ENCODE data around the gene GFY. TPM values are rescaled to one million over a fixed set of nuclear protein-coding genes. Genes with fewer than 3 reads are reported as not detected.

GFY gene
- polyA plus RNA-seq, 3 donors, result not detected

DNA sequence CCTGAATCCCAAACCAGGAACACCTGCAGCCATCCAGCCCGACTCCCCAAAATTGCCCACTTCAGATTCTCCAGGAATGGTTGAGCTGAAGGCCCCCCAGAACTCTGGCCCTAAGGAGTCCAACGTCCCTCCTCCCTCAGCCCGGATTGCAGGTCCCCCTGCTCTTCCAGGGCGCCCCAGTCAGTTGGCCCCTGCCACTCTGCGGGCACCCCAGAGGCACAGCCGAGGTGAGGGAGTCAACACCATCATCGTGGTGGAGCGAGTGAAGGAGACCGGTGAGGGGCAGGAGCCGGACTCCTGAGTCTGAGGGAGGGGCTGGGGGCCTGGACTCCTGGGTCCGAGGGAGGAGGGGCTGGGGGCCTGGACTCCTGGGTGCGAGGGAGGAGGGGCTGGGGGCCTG is 2.2 kb downstream of the GFY start:
- Mint-ChIP-seq H3K4me3 (peak overlapping the region in 1 of 2 donors; percentile 88), H3K9me3 (peaks cover 0 to 41% (median 22%) of the 10 kb centered on the region in 7 donors), H3K27me3 (ENCODE audit: low read depth in 3 of 3) (peaks cover 96 to 100% (median 97%) of the 10 kb centered on the region in 3 donors), H3K27ac (no peak overlapping the region), H3K4me1 (peaks cover 32% of the 10 kb centered on the region), H3K36me3 (peaks cover 0 to 23% of the 10 kb centered on the region in 2 donors)
- intact Hi-C loops (cut with micrococcal nuclease), result loop anchor here in 1 of 2 donors (10.0 kb wide), 1 partner anchor 53 kb away; no protein-coding TSS in a partner anchor
- Histone ChIP-seq H3K27me3 (ENCODE audit: control insufficient read depth in 2 of 2, insufficient read depth in 2 of 2, low read length in 2 of 2) (peaks cover 67 to 99% of the 10 kb centered on the region in 2 donors), H3K4me1 (ENCODE audit: control insufficient read depth in 1 of 2, insufficient read depth in 2 of 2, low read length in 2 of 2) (peaks cover 10 to 20% of the 10 kb centered on the region in 2 donors), H3K79me2 (ENCODE audit: insufficient read depth, low read length) (no peaks in the 10 kb centered on the region), H4K20me1 (ENCODE audit: insufficient read depth, low read length) (no peaks in the 10 kb centered on the region), H2AFZ (ENCODE audit: insufficient read depth, low read depth, low read length, poor library complexity, severe bottlenecking) (no peak overlapping the region), H3K9me3 (replicated peaks in 1 of 2; ENCODE audit: control insufficient read depth in 1 of 2, insufficient read depth in 1 of 2, low read length in 2 of 2) (peaks cover 7 to 51% of the 10 kb centered on the region in 2 donors), H3K4me2 (replicated peaks; ENCODE audit: extremely low read depth, low read length, poor library complexity, severe bottlenecking) (no peak overlapping the region), H3K9ac (ENCODE audit: insufficient read depth, low read length, poor library complexity, severe bottlenecking) (no peak overlapping the region), H3K4me3 (replicated peaks in 1 of 3; ENCODE audit: low read depth in 2 of 3, low read length in 3 of 3) (no peak overlapping the region), H3K27ac (ENCODE audit: low read depth in 1 of 2, low read length in 2 of 2) (no peak overlapping the region), H3K36me3 (replicated peaks in 1 of 2; ENCODE audit: control insufficient read depth in 1 of 2, insufficient read depth in 2 of 2, low read length in 2 of 2) (no peaks in the 10 kb centered on the region)
- TF ChIP-seq, protein P1, sequence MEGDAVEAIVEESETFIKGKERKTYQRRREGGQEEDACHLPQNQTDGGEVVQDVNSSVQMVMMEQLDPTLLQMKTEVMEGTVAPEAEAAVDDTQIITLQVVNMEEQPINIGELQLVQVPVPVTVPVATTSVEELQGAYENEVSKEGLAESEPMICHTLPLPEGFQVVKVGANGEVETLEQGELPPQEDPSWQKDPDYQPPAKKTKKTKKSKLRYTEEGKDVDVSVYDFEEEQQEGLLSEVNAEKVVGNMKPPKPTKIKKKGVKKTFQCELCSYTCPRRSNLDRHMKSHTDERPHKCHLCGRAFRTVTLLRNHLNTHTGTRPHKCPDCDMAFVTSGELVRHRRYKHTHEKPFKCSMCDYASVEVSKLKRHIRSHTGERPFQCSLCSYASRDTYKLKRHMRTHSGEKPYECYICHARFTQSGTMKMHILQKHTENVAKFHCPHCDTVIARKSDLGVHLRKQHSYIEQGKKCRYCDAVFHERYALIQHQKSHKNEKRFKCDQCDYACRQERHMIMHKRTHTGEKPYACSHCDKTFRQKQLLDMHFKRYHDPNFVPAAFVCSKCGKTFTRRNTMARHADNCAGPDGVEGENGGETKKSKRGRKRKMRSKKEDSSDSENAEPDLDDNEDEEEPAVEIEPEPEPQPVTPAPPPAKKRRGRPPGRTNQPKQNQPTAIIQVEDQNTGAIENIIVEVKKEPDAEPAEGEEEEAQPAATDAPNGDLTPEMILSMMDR (IDR thresholded peaks at IDR 0.05), result no peak
- 53% methylated on average over 7 of the region's 12 CpGs for WGBS (ENCODE audit: insufficient coverage)
- DNase-seq, result no peak

DNA sequence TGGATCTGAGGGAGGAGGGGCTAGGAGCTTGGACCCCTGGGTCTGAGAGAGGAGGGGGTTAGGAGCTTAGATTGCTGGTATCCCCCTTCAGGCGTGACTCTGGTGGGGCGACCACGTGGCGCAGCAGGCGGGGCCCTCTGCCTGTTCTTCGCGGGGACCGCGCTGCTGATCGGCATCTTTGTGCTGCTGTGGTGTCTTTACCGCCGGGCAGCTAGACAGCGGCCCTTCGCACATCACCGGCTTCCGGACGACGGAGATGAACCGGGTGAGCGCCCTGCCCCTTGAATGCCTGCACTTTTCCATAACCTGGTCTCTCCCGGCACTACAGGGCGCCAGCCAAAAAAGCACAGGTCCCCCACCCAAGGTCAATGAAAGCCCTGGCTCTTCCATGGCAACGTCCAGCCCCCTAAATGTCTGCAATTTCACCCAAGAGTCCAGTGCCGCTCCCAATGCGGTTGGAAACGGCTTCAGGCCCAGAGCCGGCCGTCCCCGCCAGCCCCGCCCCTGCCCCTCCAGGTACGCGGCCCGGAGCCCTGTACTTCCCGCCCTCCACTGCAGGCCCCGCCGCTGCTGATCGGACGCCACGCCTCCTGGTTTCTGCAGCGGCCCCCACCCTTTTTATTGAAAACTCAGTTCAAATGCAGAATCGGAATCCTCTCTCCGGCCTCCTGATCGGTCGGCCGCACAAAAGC is 2.8 kb downstream of the GFY start:
- DNase-seq, result no peak
- H3K79me2 ChIP-seq (ENCODE audit: insufficient read depth, low read length), result no peaks in the 10 kb centered on the region
- peak overlapping the region in 1 of 7 donors; percentile 17 for H3K27ac Mint-ChIP-seq
- no peaks in the 10 kb centered on the region for H3K36me3 ChIP-seq (replicated peaks in 1 of 2; ENCODE audit: control insufficient read depth in 1 of 2, insufficient read depth in 2 of 2, low read length in 2 of 2)
- peaks cover 0 to 18% of the 10 kb centered on the region in 2 donors for H3K36me3 Mint-ChIP-seq
- H3K4me1 Mint-ChIP-seq, result peaks cover 28% of the 10 kb centered on the region
- peak overlapping the region; percentile 26 for H3K4me2 ChIP-seq (replicated peaks; ENCODE audit: extremely low read depth, low read length, poor library complexity, severe bottlenecking)
- H3K9me3 Mint-ChIP-seq, result peaks cover 0 to 36% (median 18%) of the 10 kb centered on the region in 7 donors
- intact Hi-C loops (cut with micrococcal nuclease), result loop anchor here in 1 of 2 donors (10.0 kb wide), 1 partner anchor 53 kb away; no protein-coding TSS in a partner anchor
- peak overlapping the region; percentile 27 for H2AFZ ChIP-seq (ENCODE audit: insufficient read depth, low read depth, low read length, poor library complexity, severe bottlenecking)
- H3K4me3 Mint-ChIP-seq, result peak overlapping the region; percentile 27 to 70
- H3K9ac ChIP-seq (ENCODE audit: insufficient read depth, low read length, poor library complexity, severe bottlenecking), result no peak overlapping the region
- no peak overlapping the region for H3K4me3 ChIP-seq (replicated peaks in 1 of 3; ENCODE audit: low read depth in 2 of 3, low read length in 3 of 3)
- no peak overlapping the region for H3K27ac ChIP-seq (ENCODE audit: low read depth in 1 of 2, low read length in 2 of 2)
- H4K20me1 ChIP-seq (ENCODE audit: insufficient read depth, low read length), result no peaks in the 10 kb centered on the region
- peaks cover 9 to 51% of the 10 kb centered on the region in 2 donors for H3K9me3 ChIP-seq (replicated peaks in 1 of 2; ENCODE audit: control insufficient read depth in 1 of 2, insufficient read depth in 1 of 2, low read length in 2 of 2)
- H3K4me1 ChIP-seq (ENCODE audit: control insufficient read depth in 1 of 2, insufficient read depth in 2 of 2, low read length in 2 of 2), result peaks cover 5 to 13% of the 10 kb centered on the region in 2 donors
- peaks cover 68 to 100% of the 10 kb centered on the region in 2 donors for H3K27me3 ChIP-seq (ENCODE audit: control insufficient read depth in 2 of 2, insufficient read depth in 2 of 2, low read length in 2 of 2)
- TF ChIP-seq, protein P1 (IDR thresholded peaks at IDR 0.05), result no peak
- H3K27me3 Mint-ChIP-seq (ENCODE audit: low read depth in 3 of 3), result peaks cover 98 to 100% (median 99%) of the 10 kb centered on the region in 3 donors
- WGBS (ENCODE audit: insufficient coverage), result 2% methylated on average over 45 of the region's 45 CpGs

All from CD14-positive monocyte (primary cell).